Inferior parietal cortex (tissue), 1 donor: Measurements from ENCODE around the gene DBNDD1.
"Not testable (repeated sequence)": the region's sequence is repeated elsewhere in the genome, so short reads cannot be mapped to it uniquely, and the experiment has no call there.

Experiments
- DNase-seq: peaks from one replicate; pipeline ENCODE4 v3.0.0-alpha.2; 2016; ENCODE audit errors: extremely low spot score

Gene DBNDD1

GRCh38 chr16:90018652-90019542, at the start of gene DBNDD1:
TSS of gene DBNDD1 (minus strand) at chr16:90019456. CDS start at chr16:90019341, 115 bp downstream.
- DNase-seq = no peak

GRCh38 chr16:90061437-90061836, 42.2 kb upstream of the DBNDD1 start:
- no peak for DNase-seq

GRCh38 chr16:90057738-90058173, 38.5 kb upstream of the DBNDD1 start:
- DNase-seq = no peak

- not testable (repeated sequence) for DNase-seq
These were observed 37.3 kb upstream of the DBNDD1 start for GRCh38 chr16:90056521-90056920.

- DNase-seq = no peak
These were observed 36.1 kb upstream of the DBNDD1 start for GRCh38 chr16:90055371-90055770.

- DNase-seq = no peak
These were observed 35.3 kb upstream of the DBNDD1 start for GRCh38 chr16:90054554-90054953.

GRCh38 chr16:90053902-90054500, 34.7 kb upstream of the DBNDD1 start:
- no peak for DNase-seq

- no peak for DNase-seq
These were observed 31.7 kb upstream of the DBNDD1 start for GRCh38 chr16:90050969-90051368.

GRCh38 chr16:90048737-90049330, 29.6 kb upstream of the DBNDD1 start:
- no peak for DNase-seq

GRCh38 chr16:90048347-90048722, 29.1 kb upstream of the DBNDD1 start:
- no peak for DNase-seq

GRCh38 chr16:90047714-90048346, 28.6 kb upstream of the DBNDD1 start:
- DNase-seq = no peak

- no peak for DNase-seq
These were observed 27.9 kb upstream of the DBNDD1 start for GRCh38 chr16:90046971-90047713.

GRCh38 chr16:90046122-90046970, 27.1 kb upstream of the DBNDD1 start:
- no peak for DNase-seq

- no peak for DNase-seq
These were observed 24.9 kb upstream of the DBNDD1 start for GRCh38 chr16:90044111-90044551.

GRCh38 chr16:90043526-90043925, 24.3 kb upstream of the DBNDD1 start:
- no peak for DNase-seq

GRCh38 chr16:90042946-90043514, 23.8 kb upstream of the DBNDD1 start:
- no peak for DNase-seq

- DNase-seq = no peak
These were observed 22.7 kb upstream of the DBNDD1 start for GRCh38 chr16:90041896-90042473.

GRCh38 chr16:90040152-90041023, 21.1 kb upstream of the DBNDD1 start:
- no peak for DNase-seq

- DNase-seq = no peak
These were observed 18.0 kb upstream of the DBNDD1 start for GRCh38 chr16:90037276-90037675.
